Loucy (cell line): ENCODE measurements around the gene GBA3.

ENCODE experiments used
- H2AFZ ChIP-seq: fragments of 200-600 bp; sonication (generic); 2 replicates; pipeline ENCODE4 v1.6.0; 2016; ENCODE audit warnings: antibody characterized with exemption, mild to moderate bottlenecking, low read length, moderate library complexity
- H3F3A ChIP-seq: fragments of 200-600 bp; 2 replicates; pipeline ENCODE4 v1.6.0; 2016; ENCODE audit warnings: antibody characterized with exemption, low read depth, mild to moderate bottlenecking
- H3K27me3 ChIP-seq: fragments of 200-600 bp; sonication (generic); 2 replicates; pipeline ENCODE4 v1.6.1; 2014; ENCODE audit warnings: low read length, mild to moderate bottlenecking; ENCODE audit not compliant: insufficient read depth, poor library complexity, severe bottlenecking
- H3K36me3 ChIP-seq: fragments of 200-600 bp; sonication (generic); 2 replicates; pipeline ENCODE4 v1.6.1; 2016; ENCODE audit warnings: low read length; ENCODE audit not compliant: insufficient read depth
- H3K4me1 ChIP-seq: fragments of 200-600 bp; sonication (generic); 2 replicates; pipeline ENCODE4 v1.5.1; 2014; ENCODE audit warnings: low read length, mild to moderate bottlenecking; ENCODE audit not compliant: insufficient read depth, poor library complexity, severe bottlenecking
- H3K4me2 ChIP-seq: fragments of 200-600 bp; sonication (generic); 2 replicates; pipeline ENCODE4 v1.6.0; 2014; ENCODE audit warnings: antibody characterized with exemption, low read length, low read depth, mild to moderate bottlenecking; ENCODE audit not compliant: poor library complexity, severe bottlenecking
- H3K4me3 ChIP-seq: fragments of 200-600 bp; sonication (generic); 2 replicates; pipeline ENCODE4 v1.5.1; 2014; ENCODE audit warnings: low read length, mild to moderate bottlenecking, mixed read lengths; ENCODE audit not compliant: poor library complexity, severe bottlenecking
- H3K79me2 ChIP-seq: fragments of 200-600 bp; sonication (generic); 2 replicates; pipeline ENCODE4 v1.6.1; 2014; ENCODE audit warnings: low read length; ENCODE audit not compliant: insufficient read depth
- H3K9ac ChIP-seq: fragments of 200-600 bp; sonication (generic); 2 replicates; pipeline ENCODE4 v1.6.0; 2014; ENCODE audit warnings: mild to moderate bottlenecking, low read depth, low read length, moderate library complexity; ENCODE audit not compliant: poor library complexity, severe bottlenecking
- H3K9me2 ChIP-seq: fragments of 200-600 bp; sonication (generic); replicated peaks from 2 replicates; pipeline ENCODE4 v1.6.1; 2016; ENCODE audit warnings: low read depth, low read length, mixed read lengths
- H3K9me3 ChIP-seq: fragments of 200-600 bp; sonication (generic); 2 replicates; pipeline ENCODE4 v1.6.1; 2014; ENCODE audit warnings: mild to moderate bottlenecking, antibody characterized with exemption, low read length, low read depth; ENCODE audit not compliant: insufficient read depth
- H4K20me1 ChIP-seq: fragments of 200-600 bp; sonication (generic); 2 replicates; pipeline ENCODE4 v1.6.0; 2014; ENCODE audit warnings: antibody characterized with exemption, low read length, mild to moderate bottlenecking; ENCODE audit not compliant: insufficient read depth, poor library complexity, severe bottlenecking
- CTCF ChIP-seq: fragments of 200-600 bp; sonication (generic); conservative IDR thresholded peaks from 2 replicates; pipeline ENCODE4 v1.5.1; 2014; ENCODE audit warnings: mild to moderate bottlenecking, antibody characterized with exemption, low read length
- EZH2phosphoT487 ChIP-seq: fragments of 200-600 bp; IDR thresholded peaks from 2 replicates; pipeline ENCODE4 v1.6.1; 2018; ENCODE audit warnings: antibody characterized with exemption, mild to moderate bottlenecking, moderate library complexity, borderline replicate concordance

GBA3 gene

GRCh38 chr4:22787753-22788375, 95.1 kb downstream of the GBA3 start:
- Histone ChIP-seq H3K9me2 (no peaks in the 10 kb centered on the region), H3K9me3 (no peaks in the 10 kb centered on the region), H3K36me3 (no peaks in the 10 kb centered on the region), H3K27me3 (no peaks in the 10 kb centered on the region), H3K79me2 (no peaks in the 10 kb centered on the region), H3K9ac (no peak overlapping the region), H4K20me1 (no peaks in the 10 kb centered on the region), H3F3A (no peaks in the 10 kb centered on the region), H3K4me1 (no peaks in the 10 kb centered on the region), H3K4me2 (no peak overlapping the region), H3K4me3 (no peak overlapping the region), H2AFZ (no peak overlapping the region)
- TF ChIP-seq EZH2phosphoT487 (no peak), CTCF (no peak)

- no peaks in the 10 kb centered on the region for H4K20me1 ChIP-seq
- TF ChIP-seq EZH2phosphoT487, result no peak
- no peak for TF ChIP-seq CTCF
- no peak overlapping the region for H3K4me2 ChIP-seq
- H3K79me2 ChIP-seq, result no peaks in the 10 kb centered on the region
- no peaks in the 10 kb centered on the region for H3K4me1 ChIP-seq
- no peak overlapping the region for H2AFZ ChIP-seq
- H3K4me3 ChIP-seq, result no peak overlapping the region
- no peaks in the 10 kb centered on the region for H3F3A ChIP-seq
- no peaks in the 10 kb centered on the region for H3K9me3 ChIP-seq
- no peak overlapping the region for H3K9ac ChIP-seq
- no peaks in the 10 kb centered on the region for H3K9me2 ChIP-seq
- no peaks in the 10 kb centered on the region for H3K27me3 ChIP-seq
- H3K36me3 ChIP-seq, result no peaks in the 10 kb centered on the region
Observed at GRCh38 chr4:22790631-22791030, 97.9 kb downstream of the GBA3 start.

- no peaks in the 10 kb centered on the region for H3K4me1 ChIP-seq
Observed at GRCh38 chr4:22794732-22795131, 102.0 kb downstream of the GBA3 start.

More at GRCh38 chr4:22794732-22795131, 102.0 kb downstream of the GBA3 start:
- Histone ChIP-seq H3K9me2 (no peaks in the 10 kb centered on the region), H3K4me2 (no peak overlapping the region), H3F3A (no peaks in the 10 kb centered on the region), H3K9me3 (no peaks in the 10 kb centered on the region), H3K9ac (no peak overlapping the region), H2AFZ (no peak overlapping the region), H3K79me2 (no peaks in the 10 kb centered on the region), H4K20me1 (no peaks in the 10 kb centered on the region), H3K36me3 (no peaks in the 10 kb centered on the region), H3K4me3 (no peak overlapping the region), H3K27me3 (no peaks in the 10 kb centered on the region)
- TF ChIP-seq CTCF (no peak), EZH2phosphoT487 (no peak)
